ENCODE data around the gene SSBP2.

GRCh38 chr5:81422671-81423070, 328.2 kb downstream of the SSBP2 start:
- TF ChIP-seq CTCF (IDR thresholded peaks at IDR 0.05) (no peak), POLR2A (IDR thresholded peaks at IDR 0.05) (no peak)

All from Peyer's patch (tissue), 4 donors.